Chondrocyte (in vitro differentiated cells): Measurements from ENCODE around the gene CIC. TPM values are rescaled to one million over a fixed set of nuclear protein-coding genes. Genes with fewer than 3 reads are reported as not detected.

ENCODE experiments used
- DNase-seq: peaks from one replicate; pipeline ENCODE4 v3.0.0; 2021; ENCODE audit warnings: mixed read lengths, low spot score
- H3K27ac Mint-ChIP-seq: one replicate; pipeline ENCODE4 v1.8.0; 2021; ENCODE audit warnings: mild to moderate bottlenecking, moderate library complexity, mixed read lengths; ENCODE audit not compliant: unreplicated experiment
- H3K27me3 Mint-ChIP-seq: 2 replicates; pipeline ENCODE4 v1.8.0; 2021; ENCODE audit warnings: low read depth, mixed read lengths
- H3K36me3 Mint-ChIP-seq: 2 replicates; pipeline ENCODE4 v1.8.0; 2021; ENCODE audit warnings: low read depth, mixed read lengths
- H3K4me1 Mint-ChIP-seq: 2 replicates; pipeline ENCODE4 v1.8.0; 2021; ENCODE audit warnings: low read depth, mild to moderate bottlenecking, mixed read lengths
- H3K4me3 Mint-ChIP-seq: one replicate; pipeline ENCODE4 v1.8.0; 2021; ENCODE audit warnings: mild to moderate bottlenecking, moderate library complexity, mixed read lengths; ENCODE audit not compliant: unreplicated experiment
- H3K9me3 Mint-ChIP-seq: 2 replicates; pipeline ENCODE4 v1.8.0; 2021; ENCODE audit warnings: low read depth, mixed read lengths
- total RNA-seq: library from RNA; stranded (reverse); gene quantifications from 3 replicates; pipeline ENCODE4 v1.2.1, GENCODE V29; 2021
- TF ChIP-seq, protein P1 (sequence below): fragments of 200-600 bp; sonication (generic); IDR thresholded peaks from 2 replicates; pipeline ENCODE4 v1.5.0; 2021; ENCODE audit warnings: antibody characterized with exemption, mild to moderate bottlenecking, moderate library complexity

Gene CIC
- total RNA-seq, 1 donor from 2014 or later, result 83.6 TPM

DNA sequence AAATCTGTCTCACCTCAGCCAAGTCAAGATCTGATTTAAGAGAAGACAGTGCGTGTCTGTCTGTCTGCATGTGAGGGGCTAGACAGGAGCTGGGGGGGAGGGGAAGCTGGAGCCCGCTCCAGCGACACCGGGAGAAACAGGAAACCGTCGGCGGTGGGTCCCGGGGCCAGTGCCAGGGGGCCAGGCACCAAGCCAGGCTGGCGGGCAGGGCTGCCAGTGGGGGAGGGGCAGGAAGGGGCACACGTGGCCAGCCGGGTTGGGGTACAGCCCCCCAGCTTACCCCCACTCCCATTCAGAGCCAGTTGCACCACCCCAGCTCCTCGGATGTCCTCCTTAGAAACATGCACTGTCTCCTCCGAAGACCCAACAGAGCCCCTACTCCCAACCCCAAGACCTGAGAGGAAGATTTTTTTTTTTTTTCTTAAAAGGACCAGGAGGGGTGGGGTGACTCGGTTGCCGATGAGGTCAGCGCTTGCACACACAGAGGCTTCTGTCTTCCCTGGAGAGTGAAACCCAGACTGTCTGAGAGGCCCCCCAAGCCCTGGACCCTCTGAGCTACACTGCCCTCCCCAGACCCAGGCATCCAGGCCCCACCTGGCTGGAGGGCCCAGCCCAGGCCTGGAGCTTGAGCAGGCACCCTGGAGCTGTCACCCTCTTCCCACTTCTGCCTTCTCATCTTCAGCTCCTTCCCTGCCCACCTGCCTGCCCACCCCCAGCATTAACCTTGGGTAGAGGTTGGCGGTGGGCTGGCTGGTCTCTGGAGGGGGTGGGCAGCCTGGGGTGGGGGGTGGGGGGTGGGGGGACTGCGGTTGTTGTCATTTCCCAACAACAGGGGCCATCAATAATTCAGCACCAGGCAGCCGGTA, 18.2 kb upstream of the CIC start:
- H3K4me3 Mint-ChIP-seq, result peak overlapping the region; percentile 49
- peak overlapping the region; percentile 80 for H3K27ac Mint-ChIP-seq
- TF ChIP-seq, protein P1, sequence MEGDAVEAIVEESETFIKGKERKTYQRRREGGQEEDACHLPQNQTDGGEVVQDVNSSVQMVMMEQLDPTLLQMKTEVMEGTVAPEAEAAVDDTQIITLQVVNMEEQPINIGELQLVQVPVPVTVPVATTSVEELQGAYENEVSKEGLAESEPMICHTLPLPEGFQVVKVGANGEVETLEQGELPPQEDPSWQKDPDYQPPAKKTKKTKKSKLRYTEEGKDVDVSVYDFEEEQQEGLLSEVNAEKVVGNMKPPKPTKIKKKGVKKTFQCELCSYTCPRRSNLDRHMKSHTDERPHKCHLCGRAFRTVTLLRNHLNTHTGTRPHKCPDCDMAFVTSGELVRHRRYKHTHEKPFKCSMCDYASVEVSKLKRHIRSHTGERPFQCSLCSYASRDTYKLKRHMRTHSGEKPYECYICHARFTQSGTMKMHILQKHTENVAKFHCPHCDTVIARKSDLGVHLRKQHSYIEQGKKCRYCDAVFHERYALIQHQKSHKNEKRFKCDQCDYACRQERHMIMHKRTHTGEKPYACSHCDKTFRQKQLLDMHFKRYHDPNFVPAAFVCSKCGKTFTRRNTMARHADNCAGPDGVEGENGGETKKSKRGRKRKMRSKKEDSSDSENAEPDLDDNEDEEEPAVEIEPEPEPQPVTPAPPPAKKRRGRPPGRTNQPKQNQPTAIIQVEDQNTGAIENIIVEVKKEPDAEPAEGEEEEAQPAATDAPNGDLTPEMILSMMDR, result no peak

GRCh38 chr19:42251572-42252358, 17.3 kb upstream of the CIC start:
- Mint-ChIP-seq H3K4me1 (peaks cover 47% of the 10 kb centered on the region), H3K4me3 (peak overlapping the region; percentile 97), H3K27me3 (no peaks in the 10 kb centered on the region), H3K36me3 (peaks cover 4% of the 10 kb centered on the region), H3K9me3 (no peaks in the 10 kb centered on the region), H3K27ac (peak overlapping the region; percentile 93)
- TF ChIP-seq, protein P1, result no peak
- no peak for DNase-seq

More for the DNA sequence above, 18.2 kb upstream of the CIC start:
- Mint-ChIP-seq H3K36me3 (peaks cover 4% of the 10 kb centered on the region), H3K9me3 (no peaks in the 10 kb centered on the region), H3K4me1 (peaks cover 47% of the 10 kb centered on the region), H3K27me3 (no peaks in the 10 kb centered on the region)
- DNase-seq, result no peak

- TF ChIP-seq, protein P1, result no peak
- Mint-ChIP-seq H3K4me3 (peak overlapping the region; percentile 97), H3K4me1 (peaks cover 43% of the 10 kb centered on the region), H3K9me3 (no peaks in the 10 kb centered on the region), H3K27me3 (no peaks in the 10 kb centered on the region), H3K27ac (peak overlapping the region; percentile 99), H3K36me3 (peaks cover 4% of the 10 kb centered on the region)
- DNase-seq, result no peak
Observed at GRCh38 chr19:42252365-42253244, 16.4 kb upstream of the CIC start.

DNA sequence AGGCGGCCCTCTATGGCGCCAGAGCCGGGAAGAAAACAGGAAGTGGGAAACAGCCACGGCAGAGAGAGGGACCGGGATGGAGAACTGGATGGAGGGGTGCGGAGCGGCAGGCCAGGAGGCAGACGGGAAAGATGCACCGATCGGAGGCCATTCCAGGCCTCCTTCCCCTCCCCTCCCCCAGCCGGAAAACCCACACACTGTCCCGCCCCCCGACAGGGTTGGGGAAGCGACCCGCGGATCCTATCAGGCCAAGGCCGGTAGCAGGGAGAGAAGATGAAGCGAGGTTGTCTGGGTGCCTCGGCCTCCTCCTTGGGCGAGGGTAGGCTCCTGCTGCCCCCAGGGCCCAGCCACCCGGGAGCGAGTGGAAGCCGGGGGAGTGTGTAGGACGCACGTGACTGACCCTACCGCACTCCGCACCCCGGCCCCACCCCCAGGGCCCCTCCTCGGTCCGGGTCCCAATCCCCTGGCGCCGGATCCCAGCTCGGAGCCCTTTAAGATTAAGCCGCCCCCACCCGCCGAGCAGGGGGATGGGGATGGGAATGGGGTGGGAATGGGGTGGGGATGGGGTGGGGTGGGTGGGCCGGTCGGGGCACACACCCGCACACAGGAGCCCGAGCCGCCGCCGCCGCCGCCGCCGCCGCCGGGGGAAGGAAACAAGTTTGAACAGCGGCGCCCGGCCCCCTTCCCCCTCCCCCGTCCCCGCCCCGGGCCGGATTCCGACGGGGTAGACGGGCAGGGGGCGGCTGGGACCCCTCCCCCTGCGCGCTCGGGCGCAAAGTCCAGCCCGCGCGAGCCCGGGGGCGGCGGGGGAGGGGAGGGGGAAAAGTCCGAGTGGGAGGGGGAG, 15.6 kb upstream of the CIC start:
- TF ChIP-seq, protein P1, result no peak
- Mint-ChIP-seq H3K4me1 (peaks cover 43% of the 10 kb centered on the region), H3K27ac (peak overlapping the region; percentile 99), H3K4me3 (peak overlapping the region; percentile 97), H3K27me3 (no peaks in the 10 kb centered on the region), H3K36me3 (peaks cover 4% of the 10 kb centered on the region), H3K9me3 (no peaks in the 10 kb centered on the region)
- no peak for DNase-seq
